DND-41 (cell line): ENCODE results near the gene WWP2.
A peak's percentile ranks its signal among the peaks of the same experiment; 100 is the strongest.

Source experiments
- ATAC-seq: fragments of 200-7000 bp; cut with Tn5 transposase; 3 replicates; pipeline ENCODE4 v1.9.1; 2021; ENCODE audit warnings: low read depth; ENCODE audit not compliant: insufficient read depth
- DNase-seq: peaks from one replicate; pipeline ENCODE4 v3.0.0-alpha.2; 2020
- H2AFZ ChIP-seq: 2 replicates; pipeline ENCODE4 v1.6.0; 2012; ENCODE audit warnings: low read depth, low read length
- H3K27ac ChIP-seq: 2 replicates; pipeline ENCODE4 v1.5.1; 2012; ENCODE audit warnings: low read length, inconsistent platforms
- H3K27me3 ChIP-seq: fragments of 200-600 bp; sonication (generic); 2 replicates; pipeline ENCODE4 v1.6.0; 2012; ENCODE audit warnings: low read length, mild to moderate bottlenecking, inconsistent platforms; ENCODE audit not compliant: insufficient read depth, poor library complexity
- H3K36me3 ChIP-seq: 2 replicates; pipeline ENCODE4 v1.5.1; 2012; ENCODE audit warnings: low read length, inconsistent platforms; ENCODE audit not compliant: insufficient read depth
- H3K4me1 ChIP-seq: 2 replicates; pipeline ENCODE4 v1.5.1; 2012; ENCODE audit warnings: mild to moderate bottlenecking, low read length; ENCODE audit not compliant: insufficient read depth
- H3K4me2 ChIP-seq: 2 replicates; pipeline ENCODE4 v1.6.0; 2012; ENCODE audit warnings: mild to moderate bottlenecking, moderate library complexity, low read length, inconsistent platforms; ENCODE audit not compliant: insufficient read depth
- H3K4me3 ChIP-seq, 2 experiments: fragments of 200-600 bp in 1 of 2; shearing (Covaris generic) in 1 of 2; 2 replicates each; pipeline ENCODE4 v1.5.1; 2012 to 2016; ENCODE audit warnings: inconsistent platforms in 2 of 2, low read length in 2 of 2, mild to moderate bottlenecking in 2 of 2, low read depth in 1 of 2, moderate library complexity in 1 of 2
- H3K79me2 ChIP-seq: 2 replicates; pipeline ENCODE4 v1.6.0; 2012; ENCODE audit warnings: low read length, inconsistent platforms; ENCODE audit not compliant: insufficient read depth
- H3K9ac ChIP-seq: 2 replicates; pipeline ENCODE4 v1.6.0; 2012; ENCODE audit warnings: low read depth, mild to moderate bottlenecking, inconsistent platforms, low read length, moderate library complexity
- H3K9me3 ChIP-seq: 2 replicates; pipeline ENCODE4 v1.5.1; 2012; ENCODE audit warnings: low read length, moderate library complexity, mild to moderate bottlenecking, inconsistent platforms; ENCODE audit not compliant: insufficient read depth, severe bottlenecking
- H4K20me1 ChIP-seq: 2 replicates; pipeline ENCODE4 v1.6.0; 2012; ENCODE audit warnings: low read length; ENCODE audit not compliant: insufficient read depth
- EZH2 ChIP-seq: IDR thresholded peaks from 3 replicates; pipeline ENCODE4 v1.6.1; 2012; ENCODE audit warnings: borderline replicate concordance, low read depth, mild to moderate bottlenecking, moderate library complexity, low read length, inconsistent platforms; ENCODE audit not compliant: severe bottlenecking
- TF ChIP-seq, protein P1 (sequence below): IDR thresholded peaks from 2 replicates; pipeline ENCODE4 v1.5.1; 2012; ENCODE audit warnings: borderline replicate concordance, low read length, moderate library complexity, mild to moderate bottlenecking; ENCODE audit not compliant: poor library complexity, severe bottlenecking; ENCODE audit errors: extremely low read depth

Gene WWP2

DNA sequence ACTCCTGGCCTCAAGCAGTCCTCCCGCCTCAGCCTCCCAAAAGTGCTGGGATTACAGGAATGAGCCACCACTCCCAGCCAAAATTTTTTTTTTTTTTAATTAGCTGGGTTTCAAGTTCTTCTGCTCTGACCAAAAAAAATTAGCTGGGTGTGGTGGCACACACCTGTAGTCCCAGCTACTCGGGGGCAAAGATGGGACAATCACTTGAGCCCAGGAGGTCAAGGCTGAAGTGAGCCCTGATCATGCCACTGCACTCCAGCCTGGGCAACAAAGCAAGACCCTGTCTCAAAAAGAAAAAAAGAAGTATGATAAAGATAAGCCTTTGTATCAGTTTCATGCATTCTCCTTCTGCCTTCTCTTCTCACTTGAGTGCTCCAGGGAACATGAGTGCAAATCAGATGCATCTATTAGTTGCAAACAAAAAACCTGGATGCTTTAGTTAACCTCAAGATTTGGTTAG, 37.7 kb upstream of the WWP2 start:
- Histone ChIP-seq H2AFZ (no peak overlapping the region), H4K20me1 (no peaks in the 10 kb centered on the region), H3K4me3 (no peak overlapping the region), H3K9ac (no peak overlapping the region), H3K27me3 (no peaks in the 10 kb centered on the region), H3K4me2 (no peak overlapping the region), H3K9me3 (no peaks in the 10 kb centered on the region), H3K36me3 (no peaks in the 10 kb centered on the region), H3K27ac (no peak overlapping the region), H3K4me1 (peaks cover 33% of the 10 kb centered on the region), H3K79me2 (peaks cover 7% of the 10 kb centered on the region)
- ATAC-seq, result no peak
- no peak for TF ChIP-seq EZH2
- TF ChIP-seq, protein P1, sequence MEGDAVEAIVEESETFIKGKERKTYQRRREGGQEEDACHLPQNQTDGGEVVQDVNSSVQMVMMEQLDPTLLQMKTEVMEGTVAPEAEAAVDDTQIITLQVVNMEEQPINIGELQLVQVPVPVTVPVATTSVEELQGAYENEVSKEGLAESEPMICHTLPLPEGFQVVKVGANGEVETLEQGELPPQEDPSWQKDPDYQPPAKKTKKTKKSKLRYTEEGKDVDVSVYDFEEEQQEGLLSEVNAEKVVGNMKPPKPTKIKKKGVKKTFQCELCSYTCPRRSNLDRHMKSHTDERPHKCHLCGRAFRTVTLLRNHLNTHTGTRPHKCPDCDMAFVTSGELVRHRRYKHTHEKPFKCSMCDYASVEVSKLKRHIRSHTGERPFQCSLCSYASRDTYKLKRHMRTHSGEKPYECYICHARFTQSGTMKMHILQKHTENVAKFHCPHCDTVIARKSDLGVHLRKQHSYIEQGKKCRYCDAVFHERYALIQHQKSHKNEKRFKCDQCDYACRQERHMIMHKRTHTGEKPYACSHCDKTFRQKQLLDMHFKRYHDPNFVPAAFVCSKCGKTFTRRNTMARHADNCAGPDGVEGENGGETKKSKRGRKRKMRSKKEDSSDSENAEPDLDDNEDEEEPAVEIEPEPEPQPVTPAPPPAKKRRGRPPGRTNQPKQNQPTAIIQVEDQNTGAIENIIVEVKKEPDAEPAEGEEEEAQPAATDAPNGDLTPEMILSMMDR, result no peak
- DNase-seq, result no peak

DNA sequence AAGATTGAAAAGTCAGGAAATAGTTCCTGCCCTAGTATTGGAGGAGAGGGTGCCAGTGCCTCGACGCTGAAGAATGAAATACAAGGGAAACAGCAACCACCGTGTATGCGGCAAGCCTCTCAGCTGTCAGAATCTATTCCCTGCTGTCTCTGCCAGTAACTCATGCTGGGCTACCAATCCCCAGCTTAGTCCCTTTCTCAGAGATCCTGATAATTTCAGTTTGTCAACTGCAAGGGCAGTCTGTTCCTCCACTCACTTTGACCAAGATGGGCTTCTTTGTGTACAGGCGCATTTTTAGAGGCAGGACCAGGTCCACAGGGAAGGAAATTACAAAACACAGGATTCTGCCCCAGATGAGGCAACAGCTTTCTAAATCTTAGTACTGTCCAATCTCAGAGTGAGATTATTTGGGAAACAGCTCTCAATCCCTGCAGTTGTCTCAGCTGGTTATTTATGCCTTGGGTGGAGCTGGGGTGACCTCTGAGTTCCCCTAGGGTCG, 37.1 kb upstream of the WWP2 start:
- Histone ChIP-seq H3K4me3 (no peak overlapping the region), H3K9me3 (no peaks in the 10 kb centered on the region), H3K4me2 (peak overlapping the region; percentile 84; the same call in 1 of the 2 replicates), H3K9ac (no peak overlapping the region), H3K36me3 (no peaks in the 10 kb centered on the region), H3K27me3 (no peaks in the 10 kb centered on the region), H2AFZ (peak overlapping the region; percentile 2; the same call in 1 of the 2 replicates), H3K79me2 (peaks cover 7% of the 10 kb centered on the region), H3K27ac (no peak overlapping the region), H3K4me1 (peaks cover 33% of the 10 kb centered on the region), H4K20me1 (no peaks in the 10 kb centered on the region)
- ATAC-seq (no peak), DNase-seq (no peak)
- TF ChIP-seq, protein P1, result no peak
- no peak for TF ChIP-seq EZH2

DNA sequence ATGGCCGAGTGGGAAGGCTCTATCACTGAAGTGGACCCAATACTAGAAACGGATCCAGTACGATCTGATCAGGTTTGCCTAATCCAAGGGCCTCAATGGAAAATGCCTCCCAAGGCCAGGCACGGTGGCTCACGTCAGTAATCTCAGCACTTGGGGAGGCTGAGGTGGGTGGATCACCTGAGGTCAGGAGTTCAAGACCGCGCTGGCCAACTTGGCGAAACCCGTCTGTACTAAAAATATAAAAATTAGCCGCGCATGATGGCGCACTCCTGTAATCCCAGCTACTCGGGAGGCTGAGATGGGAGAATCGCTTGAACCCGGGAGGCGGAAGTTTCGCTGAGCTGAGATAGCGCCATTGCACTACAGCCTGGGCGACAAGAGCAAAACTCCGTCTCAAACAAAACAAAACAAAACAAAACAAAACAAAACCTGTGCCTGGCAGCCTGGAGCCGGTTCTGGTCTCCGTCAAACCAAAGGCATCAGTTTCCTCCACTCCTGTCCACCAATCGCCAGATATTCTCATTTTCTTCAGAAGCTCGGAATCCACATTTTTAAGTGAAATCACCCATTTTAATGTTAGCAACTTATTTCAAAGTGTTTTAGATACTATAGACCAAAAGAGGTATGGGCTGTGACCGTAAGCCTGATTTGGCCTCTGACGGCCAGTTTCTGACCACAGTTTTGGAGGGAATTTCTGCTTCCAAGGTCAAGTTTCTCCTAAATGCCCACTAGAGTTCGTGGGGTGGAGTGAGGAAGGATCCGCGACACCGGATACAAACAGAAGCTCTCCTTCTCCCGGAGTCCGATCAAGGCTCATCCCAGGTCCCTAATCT, 36.4 kb upstream of the WWP2 start:
- Histone ChIP-seq H3K9ac (peak overlapping the region; percentile 58), H4K20me1 (no peaks in the 10 kb centered on the region), H3K27me3 (no peaks in the 10 kb centered on the region), H3K4me1 (peaks cover 33% of the 10 kb centered on the region), H3K9me3 (no peaks in the 10 kb centered on the region), H2AFZ (peak overlapping the region; percentile 89), H3K4me2 (peak overlapping the region; percentile 84), H3K4me3 (peak overlapping the region; percentile 23 to 61; a peak in 3 of 4 replicates), H3K79me2 (peaks cover 7% of the 10 kb centered on the region), H3K36me3 (no peaks in the 10 kb centered on the region), H3K27ac (peak overlapping the region; percentile 86)
- DNase-seq, result no peak
- no peak for TF ChIP-seq EZH2
- TF ChIP-seq, protein P1, result no peak
- ATAC-seq, result no peak
